Activated CD4-positive, alpha-beta T cell treated with anti-CD3 and anti-CD28 coated beads for 24 hours (primary cell): ENCODE results near the gene ERBB4.
"Not testable (repeated sequence)": the region's sequence is repeated elsewhere in the genome, so short reads cannot be mapped to it uniquely, and the experiment has no call there.

Experiments used
- DNase-seq, 2 donors: peaks; one replicate each; pipeline ENCODE4 v3.0.0-alpha.2; 2020; ENCODE audit warnings: low read depth in 2 of 2

Gene ERBB4

DNA sequence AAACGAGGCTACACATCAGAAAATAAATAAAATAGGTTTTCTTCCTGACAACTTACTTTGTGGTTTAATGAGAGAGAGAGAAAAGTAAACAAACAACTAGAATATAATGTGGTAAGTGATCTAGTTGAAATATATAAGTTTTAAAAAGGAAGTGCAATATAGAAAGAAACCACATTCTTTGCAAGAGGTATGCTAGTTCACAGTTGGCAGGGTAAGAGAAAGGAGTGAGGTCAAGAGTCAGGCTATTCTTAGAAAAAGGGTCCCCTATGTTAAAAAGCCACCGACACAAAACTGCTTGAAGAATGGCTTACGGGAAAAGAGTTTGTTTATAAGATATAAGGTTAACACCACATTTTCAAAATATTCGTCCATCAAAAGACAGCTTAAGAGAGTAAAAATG lies 462.1 kb downstream of the ERBB4 start:
- DNase-seq: no peak

DNA sequence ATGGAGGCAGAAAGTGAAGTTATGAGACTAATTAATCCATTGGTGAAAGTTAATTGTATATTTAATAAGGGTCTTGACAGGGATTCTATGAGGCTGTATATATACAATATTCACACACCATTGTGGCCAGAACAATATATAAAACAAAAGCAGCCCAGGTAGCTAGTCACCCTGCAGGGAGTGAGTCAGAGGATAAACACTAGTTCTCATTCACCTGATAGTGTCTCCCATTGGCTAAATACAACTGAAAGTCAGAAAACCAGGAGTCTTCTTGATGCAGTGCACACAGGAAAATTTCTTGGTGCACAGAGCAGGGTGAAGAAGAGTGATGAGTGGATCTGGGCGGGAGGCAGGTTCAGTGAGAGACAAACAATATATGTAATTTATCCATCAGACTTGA lies 465.2 kb downstream of the ERBB4 start:
- DNase-seq: no peak

DNA sequence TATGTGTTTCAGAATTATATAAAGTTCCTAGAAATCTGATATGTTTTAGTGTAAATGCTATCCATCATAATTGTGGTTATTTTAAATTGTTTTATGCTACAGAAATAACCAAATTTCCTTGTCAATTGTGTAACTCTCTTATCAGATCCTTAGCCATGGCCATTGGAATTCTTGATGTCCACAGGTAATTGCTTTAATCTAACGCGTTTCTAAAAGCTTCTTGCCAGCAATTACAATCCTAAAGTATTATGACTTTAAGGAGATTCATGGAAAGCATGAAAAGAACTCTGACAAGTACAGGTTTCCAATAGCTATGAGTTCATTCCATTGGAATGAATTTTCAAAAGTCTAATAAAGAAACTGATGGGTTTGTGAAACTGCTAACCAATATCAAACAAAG lies 472.1 kb downstream of the ERBB4 start:
- no peak for DNase-seq

GRCh38 chr2:212064318-212064717 lies 474.3 kb downstream of the ERBB4 start:
- no peak for DNase-seq

DNA sequence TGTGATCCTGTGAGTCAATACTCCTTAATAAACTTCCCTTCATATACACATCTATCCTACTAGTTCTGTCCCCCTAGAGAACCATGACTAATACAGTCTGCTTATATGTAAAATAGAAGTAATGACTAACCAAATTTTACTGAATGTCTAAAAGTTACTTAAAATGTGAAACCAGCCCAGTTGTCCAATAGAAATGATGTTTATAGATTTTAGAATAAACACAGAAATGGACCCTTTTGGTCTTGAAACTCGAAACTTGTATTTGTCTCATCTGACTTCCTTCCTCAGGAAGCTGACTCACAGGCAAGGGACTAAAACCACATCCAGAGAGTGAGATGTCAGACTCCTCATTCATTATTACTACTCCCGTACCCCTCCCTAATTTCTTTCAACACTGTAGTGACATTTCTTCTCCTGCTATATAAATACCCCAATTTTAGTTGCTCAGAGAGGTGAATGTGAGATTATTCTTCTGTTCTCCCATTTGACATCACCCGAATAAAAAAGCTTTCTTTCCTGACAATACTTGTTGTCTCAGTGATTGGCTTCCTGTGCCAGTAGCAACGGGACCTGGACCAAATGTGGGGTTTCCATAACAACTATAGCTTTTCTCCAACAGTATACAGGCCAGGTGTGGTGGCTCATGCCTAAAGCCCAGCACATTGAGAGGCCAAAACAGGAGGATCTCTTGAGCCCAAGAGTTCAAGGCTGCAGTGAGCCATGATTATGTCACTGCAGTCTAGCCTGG lies 486.0 kb downstream of the ERBB4 start:
- DNase-seq: no peak

- DNase-seq: no peak
These were observed 487.7 kb downstream of the ERBB4 start for GRCh38 chr2:212050871-212051270.

DNA sequence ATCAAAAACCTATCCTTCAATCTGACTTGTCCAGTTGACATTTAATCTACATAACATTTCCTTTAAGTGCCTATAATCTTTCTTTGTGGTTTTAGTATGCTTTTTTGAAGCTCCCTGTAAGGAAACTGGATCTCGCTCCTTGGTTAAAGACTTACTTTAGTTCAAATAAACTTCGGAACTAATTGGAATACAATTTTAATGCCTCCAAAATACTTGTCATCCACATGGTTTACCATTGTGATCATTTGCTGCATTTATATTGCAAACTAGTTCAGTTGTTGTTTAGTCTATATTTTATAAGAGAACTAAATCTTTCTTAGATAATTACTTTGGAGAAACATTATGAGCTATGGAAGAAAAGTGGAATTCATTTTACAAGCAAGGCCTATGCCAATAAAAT lies 496.0 kb downstream of the ERBB4 start:
- no peak for DNase-seq

DNA sequence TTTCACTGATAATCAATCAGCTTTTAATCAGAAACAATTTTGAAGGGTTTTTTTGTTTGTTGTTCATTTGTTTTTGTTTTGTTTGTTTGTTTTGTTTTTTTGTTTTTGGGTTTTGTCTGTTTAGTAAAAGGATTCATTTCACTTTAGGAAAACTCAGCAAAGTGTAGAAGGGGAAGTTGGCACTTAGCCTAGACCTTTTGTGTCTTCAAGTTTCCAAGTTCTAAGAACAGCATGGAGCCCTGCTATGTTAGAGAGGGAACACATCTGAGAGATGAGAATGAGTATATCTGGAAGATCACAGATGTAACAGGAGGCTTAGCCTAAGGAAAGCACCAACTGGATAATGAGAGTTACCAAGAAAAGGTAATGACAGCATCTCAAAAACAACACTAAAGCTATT lies 501.5 kb downstream of the ERBB4 start:
- DNase-seq: no peak

DNA sequence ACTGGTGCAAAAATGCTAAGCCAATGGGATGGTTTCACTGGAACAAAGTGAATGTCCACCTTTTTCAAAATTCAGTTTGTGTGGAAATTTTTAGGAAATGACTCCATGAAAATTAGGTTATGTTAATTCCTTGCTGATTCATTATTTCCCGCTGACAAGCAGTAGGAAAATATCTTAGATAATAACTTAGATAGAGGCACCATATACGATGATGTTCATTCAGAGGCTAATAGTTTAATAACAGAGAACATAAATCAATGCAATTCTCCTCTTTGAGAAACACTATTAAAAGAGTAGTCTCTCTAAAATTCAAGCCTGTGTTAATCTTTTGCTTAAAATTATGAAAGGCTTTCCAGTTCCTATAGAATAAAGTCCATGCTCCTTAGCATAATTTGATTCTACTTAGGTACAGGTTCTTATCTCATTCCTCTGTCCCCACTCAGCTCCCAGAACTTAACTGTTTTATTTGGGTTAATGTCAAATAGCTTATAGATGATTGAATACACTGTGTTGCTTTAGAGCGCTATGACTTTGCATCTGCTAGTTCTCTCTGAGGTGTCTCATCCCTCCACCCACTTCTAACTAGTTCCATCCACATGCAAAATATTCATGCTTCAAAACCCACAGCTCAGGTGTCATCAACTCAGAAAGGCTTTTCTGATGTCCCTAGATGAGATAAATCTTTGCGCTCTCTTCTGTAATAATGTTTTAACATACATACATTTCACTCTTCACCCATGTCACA lies 503.6 kb downstream of the ERBB4 start:
- no peak for DNase-seq

GRCh38 chr2:212033888-212034287 lies 504.7 kb downstream of the ERBB4 start:
- DNase-seq: no peak

- no peak for DNase-seq
These were observed 505.9 kb downstream of the ERBB4 start for GRCh38 chr2:212032536-212033219.

DNA sequence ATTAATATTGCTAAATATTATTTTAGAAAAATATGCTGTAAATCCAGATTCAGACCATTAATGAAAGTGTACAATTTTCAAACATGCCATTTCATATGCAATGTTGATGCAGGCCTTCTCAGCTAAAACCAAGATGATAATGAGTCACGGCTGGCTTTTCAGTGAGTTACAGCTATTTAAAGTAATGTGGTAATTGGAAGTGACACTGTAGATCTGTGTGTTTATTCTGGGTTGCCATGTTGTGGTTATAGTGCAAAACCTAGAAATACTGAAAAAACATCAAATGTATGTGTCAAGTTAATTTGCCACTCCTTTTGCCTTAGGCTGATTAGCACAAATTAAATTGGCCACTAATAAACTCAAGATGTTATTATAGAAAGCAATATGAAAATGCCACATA lies 506.6 kb downstream of the ERBB4 start:
- DNase-seq: no peak

GRCh38 chr2:212030709-212031108 lies 507.9 kb downstream of the ERBB4 start:
- DNase-seq: no peak

GRCh38 chr2:212028798-212029394 lies 509.7 kb downstream of the ERBB4 start:
- DNase-seq: no peak

DNA sequence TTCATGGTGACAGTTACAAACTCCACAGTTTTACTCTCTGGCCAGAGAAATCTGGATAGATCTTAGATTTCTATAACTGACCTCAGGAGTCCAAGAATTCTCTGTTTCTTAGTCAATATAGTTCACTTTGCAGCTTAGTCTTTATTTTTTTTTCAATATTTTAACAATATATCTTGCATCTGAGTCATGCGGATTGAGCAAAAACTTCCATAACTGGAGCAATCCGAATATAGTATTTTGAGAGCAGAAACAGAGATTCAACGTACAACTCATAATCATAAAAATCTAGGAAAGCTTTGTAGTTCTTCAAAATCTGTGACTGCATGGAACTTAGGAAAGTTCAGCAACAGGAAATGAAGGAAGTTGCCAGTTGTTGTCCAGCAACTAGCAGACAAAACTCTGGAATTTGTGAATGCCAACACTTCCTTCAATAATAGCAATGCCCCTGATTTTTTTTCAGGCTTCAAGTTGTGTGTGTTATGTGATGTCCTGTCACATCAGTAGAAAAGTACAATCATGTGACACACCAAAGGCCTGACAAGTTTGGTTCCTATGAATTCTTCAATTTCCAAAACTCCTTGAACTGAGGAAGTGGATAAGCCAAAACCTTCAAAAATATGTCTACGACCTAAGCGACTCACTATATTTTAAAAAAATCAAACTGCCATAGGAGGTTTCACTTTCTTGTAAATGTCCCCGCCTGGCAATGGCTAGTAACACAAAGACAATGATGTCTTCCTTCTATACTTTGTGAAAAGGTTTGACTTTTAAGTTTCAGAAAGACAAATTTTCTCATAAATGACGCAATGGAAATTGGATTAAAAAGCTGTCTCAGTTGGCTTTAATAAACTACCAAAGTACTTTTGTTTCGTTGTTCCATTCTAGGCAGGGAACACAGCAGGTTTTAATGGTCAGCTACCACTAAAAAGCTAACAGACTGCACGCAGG lies 510.6 kb downstream of the ERBB4 start:
- no peak for DNase-seq

DNA sequence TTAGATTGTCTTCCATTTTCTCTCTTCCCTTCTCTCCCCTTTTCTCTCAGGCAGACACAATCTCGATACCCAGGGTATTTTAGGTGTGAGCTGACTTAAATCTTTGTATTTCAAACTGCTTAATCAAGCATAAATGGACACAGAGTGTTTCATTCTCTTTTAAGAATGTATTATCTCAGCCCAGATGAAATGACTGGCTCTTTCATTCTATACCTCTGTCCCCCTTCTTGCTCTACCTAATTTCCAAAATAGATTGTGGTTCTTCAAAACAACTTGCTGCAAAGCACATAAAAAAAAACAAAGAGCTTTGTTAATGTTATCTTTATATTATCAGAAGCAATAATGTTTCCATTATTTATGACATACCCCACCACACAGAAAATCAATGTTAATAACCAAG lies 514.6 kb downstream of the ERBB4 start:
- no peak for DNase-seq

DNA sequence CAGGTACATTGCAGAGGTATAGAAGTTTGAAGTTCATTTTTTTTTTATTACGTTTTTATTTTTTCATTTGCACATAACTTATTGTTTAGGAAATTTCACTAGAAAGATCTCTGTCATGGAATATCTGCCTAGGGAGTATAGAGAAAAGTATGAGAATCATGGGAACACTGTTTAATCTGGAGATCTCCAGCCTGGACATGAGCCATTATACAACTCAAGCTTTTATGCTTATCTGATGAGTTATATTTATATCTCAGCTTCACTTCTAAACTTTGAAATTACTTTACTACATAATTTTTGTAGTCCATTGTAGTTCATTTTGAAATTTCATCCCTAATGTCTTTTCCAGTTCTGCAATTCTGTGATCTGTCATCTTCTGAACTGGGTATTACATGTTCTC lies 515.6 kb downstream of the ERBB4 start:
- no peak for DNase-seq

DNA sequence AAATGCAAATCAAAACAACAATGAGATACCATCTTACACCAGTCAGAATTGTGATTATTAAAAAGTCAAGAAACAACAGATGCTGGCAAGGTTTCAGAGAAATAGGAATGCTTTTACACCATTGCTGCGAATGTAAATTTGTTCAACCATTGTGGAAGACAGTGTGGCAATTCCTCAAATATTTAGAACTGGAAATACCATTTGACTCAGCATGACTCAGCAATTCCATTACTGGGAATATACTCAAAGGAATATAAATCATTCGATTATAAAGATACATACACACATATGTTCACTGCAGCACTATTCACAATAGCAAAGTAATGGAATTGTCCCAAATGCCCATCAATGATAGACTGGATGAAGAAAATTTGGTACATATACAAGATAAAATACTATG lies 516.7 kb downstream of the ERBB4 start:
- no peak for DNase-seq

DNA sequence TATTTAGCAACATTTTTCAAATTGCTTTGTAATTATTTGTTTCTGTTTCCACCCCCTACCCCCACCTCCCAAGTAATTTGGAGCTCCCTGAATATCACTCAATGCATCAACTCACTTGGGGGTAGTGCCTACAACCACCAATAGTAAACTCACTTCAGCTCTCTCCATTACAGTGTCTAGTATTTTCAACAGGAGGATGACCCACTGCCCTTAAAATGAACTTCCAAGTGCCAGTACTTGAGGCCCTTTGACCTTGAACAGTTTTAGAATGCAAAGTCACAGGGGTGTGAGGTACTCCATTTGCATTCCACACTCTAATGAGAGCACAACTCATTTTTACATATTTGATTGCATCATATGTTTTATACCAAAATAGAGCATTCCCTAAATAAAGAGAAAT lies 523.0 kb downstream of the ERBB4 start:
- no peak for DNase-seq

- no peak for DNase-seq
These were observed 525.0 kb downstream of the ERBB4 start for GRCh38 chr2:212013626-212014025.

- not testable (repeated sequence) for DNase-seq
These were observed 528.3 kb downstream of the ERBB4 start for GRCh38 chr2:212010305-212010704.
